Left lung (tissue), 10 donors: ENCODE measurements around the gene PCNT. TPM values are rescaled to one million over a fixed set of nuclear protein-coding genes. Genes with fewer than 3 reads are reported as not detected.

ENCODE experiments used
- ATAC-seq: fragments of 200-7000 bp; cut with Tn5 transposase; one replicate; pipeline ENCODE4 v1.9.1; 2020; ENCODE audit warnings: moderate library complexity
- DNase-seq, 4 donors: peaks; one replicate each; pipeline ENCODE4 v3.0.0-alpha.2; 2013 to 2020
- H3K27ac ChIP-seq, 2 donors: fragments of 200-600 bp; sonication (generic) in 1 of 2; one replicate each; pipeline versions ENCODE4 v1.5.0 to v1.8.0; 2020 to 2021
- H3K27me3 ChIP-seq, 2 donors: fragments of 200-600 bp; sonication (generic) in 1 of 2; one replicate each; pipeline versions ENCODE4 v1.5.0 to v1.8.0; 2020 to 2021
- H3K36me3 ChIP-seq, 2 donors: fragments of 200-600 bp; sonication (generic) in 1 of 2; one replicate each; pipeline versions ENCODE4 v1.5.0 to v1.8.0; 2020 to 2021
- H3K4me1 ChIP-seq, 2 donors: fragments of 200-600 bp; one replicate each; pipeline ENCODE4 v1.8.0; 2021
- H3K4me3 ChIP-seq, 2 donors: fragments of 200-600 bp; sonication (generic) in 1 of 2; one replicate each; pipeline versions ENCODE4 v1.5.0 to v1.8.0; 2020 to 2021; ENCODE audit warnings: mild to moderate bottlenecking in 1 of 2
- H3K9me3 ChIP-seq, 2 donors: fragments of 200-600 bp; sonication (generic) in 1 of 2; one replicate each; pipeline versions ENCODE4 v1.5.0 to v1.8.0; 2020 to 2021
- CTCF ChIP-seq, 2 donors: fragments of 200-600 bp; sonication (generic) in 1 of 2; IDR thresholded peaks; one replicate each; pipeline versions ENCODE4 v1.5.0 to v1.8.0; 2021; ENCODE audit warnings: antibody characterized with exemption in 2 of 2
- intact Hi-C, 2 donors: fragments of 100-400 bp; cut with DNase I; formaldehyde crosslinking; loops; one replicate each; pipeline versions ENCODE4 v1.11.2 to v1.14.2; 2022
- polyA plus RNA-seq, 6 donors: library from polyadenylated mRNA; unstranded; fragments of 120-200 nt; gene quantifications; one replicate each; pipeline ENCODE4 v1.2.1, GENCODE V29; 2013; ENCODE audit not compliant: insufficient read length in 6 of 6
- total RNA-seq, 2 donors: library from RNA; stranded (reverse); fragmentation: NEBNext Ultra II Directional; extraction: Animal tissue kit (Norgen Biotek cat#: 25700); gene quantifications; one replicate each; pipeline ENCODE4 v1.2.1, GENCODE V29; 2021
- donor health status: DM: no; HTN: yes; CAD: no.
- donor health status: DM: no; HTN: no; CAD: no.

Gene PCNT
- total and polyA plus RNA-seq, 8 donors, result 25.7 to 35.4 (median 32.4) TPM

- Histone ChIP-seq H3K4me1 (peaks cover 17 to 50% of the 10 kb centered on the region in 2 donors), H3K9me3 (no peaks in the 10 kb centered on the region), H3K36me3 (peaks cover 0 to 11% of the 10 kb centered on the region in 2 donors), H3K4me3 (peak overlapping the region; percentile 99), H3K27ac (peak overlapping the region; percentile 1 to 97), H3K27me3 (no peaks in the 10 kb centered on the region)
- no peak for TF ChIP-seq CTCF (IDR thresholded peaks at IDR 0.05)
- intact Hi-C loops, result no loop called here
- DNase-seq (peak in 2 of 4 donors; percentile 42 to 79), ATAC-seq (no peak)
These were observed 1.4 kb upstream of the PCNT start for GRCh38 chr21:46322351-46323226.

- Histone ChIP-seq H3K9me3 (no peaks in the 10 kb centered on the region), H3K36me3 (peaks cover 0 to 17% of the 10 kb centered on the region in 2 donors), H3K4me3 (peak overlapping the region; percentile 99), H3K4me1 (peaks cover 17 to 50% of the 10 kb centered on the region in 2 donors), H3K27me3 (no peaks in the 10 kb centered on the region), H3K27ac (peak overlapping the region; percentile 1 to 97)
- intact Hi-C loops, result no loop called here
- no peak for TF ChIP-seq CTCF (IDR thresholded peaks at IDR 0.05)
- ATAC-seq, result no peak
- no peak for DNase-seq
These were observed 688 bp upstream of the PCNT start for GRCh38 chr21:46323227-46323709.

- intact Hi-C loops, result no loop called here
These were observed 575 bp downstream of the PCNT start for GRCh38 chr21:46324390-46325072.

GRCh38 chr21:46325073-46325912 lies 1.3 kb downstream of the PCNT start:
- Histone ChIP-seq H3K36me3 (peaks cover 0 to 37% of the 10 kb centered on the region in 2 donors), H3K4me1 (peaks cover 17 to 41% of the 10 kb centered on the region in 2 donors), H3K9me3 (no peaks in the 10 kb centered on the region), H3K4me3 (peak overlapping the region; percentile 99), H3K27ac (peak overlapping the region; percentile 76 to 97), H3K27me3 (no peaks in the 10 kb centered on the region)
- intact Hi-C loops, result no loop called here
- peak in 3 of 4 donors; percentile 55 to 89 (median 58) for DNase-seq
- no peak for TF ChIP-seq CTCF (IDR thresholded peaks at IDR 0.05)
- ATAC-seq, result peak; percentile 34

More at GRCh38 chr21:46324390-46325072, 575 bp downstream of the PCNT start:
- DNase-seq (peak; percentile 81 to 96 (median 90)), ATAC-seq (peak; percentile 87)
- Histone ChIP-seq H3K36me3 (peaks cover 0 to 30% of the 10 kb centered on the region in 2 donors), H3K4me3 (peak overlapping the region; percentile 99), H3K27ac (peak overlapping the region; percentile 93 to 97), H3K9me3 (no peaks in the 10 kb centered on the region), H3K4me1 (peaks cover 17 to 48% of the 10 kb centered on the region in 2 donors), H3K27me3 (no peaks in the 10 kb centered on the region)
- TF ChIP-seq CTCF (IDR thresholded peaks at IDR 0.05), result no peak
